GM12878 (cell line): Measurements from ENCODE around the gene ZFP3. TPM values are rescaled to one million over a fixed set of nuclear protein-coding genes. Genes with fewer than 3 reads are reported as not detected.
"Not testable (repeated sequence)": the region's sequence is repeated elsewhere in the genome, so short reads cannot be mapped to it uniquely, and the experiment has no call there.

Experiments
- ATAC-seq: fragments of 200-7000 bp; cut with Tn5 transposase; 3 replicates; pipeline ENCODE4 v1.9.1; 2020; ENCODE audit warnings: mild to moderate bottlenecking, moderate library complexity
- BruUV-seq: library from RNA; stranded (reverse); fragments of 400-500 nt; replicated peaks from 2 replicates; lab custom pipeline; 2021; lab: Mats Ljungman, UMichigan
- CTCF ChIA-PET: fragments of 300-600 bp; sonication (Branson Sonifier 250); formaldehyde crosslinking; extraction: SDS; loops from one replicate; lab custom pipeline; 2021; ENCODE audit warnings: inconsistent platforms; lab: Yijun Ruan, JAX
- POLR2A ChIA-PET: fragments of 350-600 bp; formaldehyde crosslinking; extraction: SDS; loops from one replicate; lab custom pipeline; 2021; ENCODE audit warnings: inconsistent platforms; lab: Charles Lee
- RAD21 ChIA-PET: fragments of 300-600 bp; sonication (Branson Sonifier 250); formaldehyde crosslinking; loops from one replicate; lab custom pipeline; 2023; ENCODE audit warnings: antibody characterized with exemption; ENCODE audit not compliant: unreplicated experiment; lab: Charles Lee
- SMC1A ChIA-PET: fragments of 300-600 bp; sonication (Branson Sonifier 250); formaldehyde crosslinking; loops from one replicate; lab custom pipeline; 2023; ENCODE audit not compliant: unreplicated experiment, uncharacterized antibody; lab: Charles Lee
- DNase-seq: peaks from one replicate; pipeline ENCODE4 v3.0.0-alpha.2; 2011; ENCODE audit warnings: low read depth, low spot score
- FAIRE-seq: peaks from 3 replicates; lab custom pipeline; 2011; peaks lifted over from hg19 to GRCh38; lab: Jason Lieb, UNC
- H2AFZ ChIP-seq: 2 replicates; pipeline ENCODE4 v1.6.0; 2011; ENCODE audit warnings: low read depth, low read length, control low read depth; ENCODE audit not compliant: control insufficient read depth
- H3K27ac ChIP-seq: 2 replicates; pipeline ENCODE4 v1.5.1; 2011; ENCODE audit warnings: control low read depth; ENCODE audit not compliant: control insufficient read depth, insufficient read depth
- H3K27me3 ChIP-seq, 2 experiments: replicated peaks in 1 of 2; 2 replicates each; pipeline versions ENCODE4 v1.6.0 to v1.6.1; 2011; ENCODE audit warnings: low read length in 1 of 2; ENCODE audit not compliant: control insufficient read depth in 2 of 2, insufficient read depth in 2 of 2
- H3K36me3 ChIP-seq, 2 experiments: 2 replicates each; pipeline ENCODE4 v1.5.1; 2011; ENCODE audit warnings: low read length in 1 of 2; ENCODE audit not compliant: control insufficient read depth in 2 of 2, insufficient read depth in 2 of 2
- H3K4me1 ChIP-seq: 2 replicates; pipeline ENCODE4 v1.6.1; 2011; ENCODE audit warnings: mild to moderate bottlenecking, low read length, moderate library complexity, mixed read lengths; ENCODE audit not compliant: control insufficient read depth, insufficient read depth
- H3K4me2 ChIP-seq: 2 replicates; pipeline ENCODE4 v1.6.0; 2011; ENCODE audit warnings: control low read depth; ENCODE audit not compliant: control insufficient read depth, insufficient read depth
- H3K4me3 ChIP-seq: fragments of 200-600 bp; sonication (generic); 2 replicates; pipeline ENCODE4 v1.5.1; 2016
- H3K79me2 ChIP-seq: 2 replicates; pipeline ENCODE4 v1.6.0; 2011; ENCODE audit warnings: low read length; ENCODE audit not compliant: control insufficient read depth, insufficient read depth
- H3K9ac ChIP-seq: 2 replicates; pipeline ENCODE4 v1.8.0; 2011; ENCODE audit warnings: low read length, control low read depth, mixed read lengths; ENCODE audit not compliant: control insufficient read depth, insufficient read depth
- H3K9me3 ChIP-seq: replicated peaks from 3 replicates; pipeline ENCODE4 v1.5.1; 2011; ENCODE audit warnings: mild to moderate bottlenecking, low read length; ENCODE audit not compliant: control insufficient read depth, insufficient read depth
- H4K20me1 ChIP-seq: 2 replicates; pipeline ENCODE4 v1.6.0; 2011; ENCODE audit not compliant: control insufficient read depth, insufficient read depth
- ASH2L ChIP-seq: fragments of 300-600, 200-600 bp; sonication (generic); IDR thresholded peaks from 2 replicates; pipeline ENCODE4 v1.6.1; 2017; ENCODE audit warnings: low read depth, mild to moderate bottlenecking, borderline replicate concordance
- ATF2 ChIP-seq: IDR thresholded peaks from 2 replicates; pipeline ENCODE4 v1.6.1; 2012; ENCODE audit warnings: low read length, inconsistent platforms
- CREM ChIP-seq: IDR thresholded peaks from 2 replicates; pipeline ENCODE4 v1.6.1; 2014; ENCODE audit warnings: antibody characterized with exemption, low read depth
- CUX1 ChIP-seq: IDR thresholded peaks from 2 replicates; pipeline ENCODE4 v1.6.1; 2012; ENCODE audit warnings: improper control_type of control experiment, low read depth, low read length; ENCODE audit not compliant: insufficient replicate concordance
- E2F8 ChIP-seq: fragments of 450-650 bp; IDR thresholded peaks from 2 replicates; pipeline ENCODE4 v1.6.1; 2018; ENCODE audit warnings: mild to moderate bottlenecking, low read depth, moderate library complexity; ENCODE audit not compliant: partially characterized antibody
- IKZF1 ChIP-seq: fragments of 450-650 bp; conservative IDR thresholded peaks from 2 replicates; pipeline ENCODE4 v1.6.1; 2017; ENCODE audit warnings: antibody characterized with exemption, mild to moderate bottlenecking
- PAX5 ChIP-seq: IDR thresholded peaks from 2 replicates; pipeline ENCODE4 v1.6.1; 2011; ENCODE audit warnings: low read depth, low read length, borderline replicate concordance
- ZSCAN29 ChIP-seq: fragments of 450-650 bp; IDR thresholded peaks from 2 replicates; pipeline ENCODE4 v1.6.1; 2017; ENCODE audit warnings: mild to moderate bottlenecking, moderate library complexity
- WGBS: methylation state at CpG from one replicate; pipeline ENCODE4 v1.1.6; 2016; ENCODE audit warnings: low lambda C conversion rate; ENCODE audit not compliant: insufficient replicate concordance, insufficient coverage; ENCODE audit errors: missing lambda C conversion rate; 5-methylcytosine and 5-hydroxymethylcytosine counted together
- in situ Hi-C: fragments of 300-500 bp; cut with MboI; formaldehyde crosslinking; loops from 9 replicates; pipeline ENCODE4 v1.14.3; 2018; ENCODE audit warnings: mixed read lengths
- intact Hi-C: fragments of 100-400 bp; cut with micrococcal nuclease; formaldehyde crosslinking; loops from one replicate; pipeline ENCODE4 v1.14.2; 2022; ENCODE audit not compliant: unreplicated experiment
- polyA plus RNA-seq, 11 experiments: library from polyadenylated mRNA; depleted of rRNA in 4 of 11; unstranded in 6 of 11; stranded (reverse) in 5 of 11; fragments of >200 nt; fragmentation: Nextera tagmentation in 4 of 11; fragmentation: Illumina TruSeq in 1 of 11; extraction: Ambion mirVana in 4 of 11; extraction: Trizol in 1 of 11; gene quantifications; 1 replicate in 1 of 11; 2 replicates in 10 of 11; pipeline versions ENCODE4 v1.2.1 to v1.2.3, GENCODE V29; 2011 to 2016; ENCODE audit warnings: inconsistent platforms in 2 of 11, missing spikeins in 2 of 11, low read depth in 1 of 11
- total RNA-seq, 4 experiments: library from RNA; depleted of rRNA in 3 of 4; stranded (reverse); fragments of >200 nt in 3 of 4; fragmentation: Illumina TruSeq in 1 of 4; extraction: Trizol in 1 of 4; gene quantifications; 2 replicates each; pipeline versions ENCODE4 v1.2.1 to v1.2.3, GENCODE V29; 2013 to 2021

Gene ZFP3
- total and polyA plus RNA-seq, 10 of the 15 experiments (the other 5 are each of a cell fraction or from before 2014, with no cell fraction given), result 0.37 to 4.1 (median 1.6) TPM

- no peak for TF ChIP-seq ASH2L
- no peak for TF ChIP-seq ATF2
- TF ChIP-seq CREM, result no peak
- TF ChIP-seq CUX1, result no peak
- TF ChIP-seq E2F8, result no peak
- no peak for TF ChIP-seq PAX5
- TF ChIP-seq ZSCAN29, result no peak
- TF ChIP-seq IKZF1, result no peak
- TF ChIP-seq, all 136 proteins: peak for 0
- ATAC-seq, result no peak
- in situ Hi-C loops (no loop called here), intact Hi-C loops (no loop called here)
- no peaks in the 10 kb centered on the region for H3K9me3 ChIP-seq
- no peak overlapping the region for H3K27ac ChIP-seq
- H2AFZ ChIP-seq, result no peak overlapping the region
- ChIA-PET SMC1A (no interaction called here), POLR2A (no interaction called here), RAD21 (no interaction called here), CTCF (no interaction called here)
- no peak for DNase-seq
- no peaks in the 10 kb centered on the region for H3K36me3 ChIP-seq
- no peak overlapping the region for H3K4me2 ChIP-seq
- no peaks in the 10 kb centered on the region for H3K4me1 ChIP-seq
- H4K20me1 ChIP-seq, result no peaks in the 10 kb centered on the region
- no peak overlapping the region for H3K9ac ChIP-seq
- BruUV-seq, result no TSS peak
- no peaks in the 10 kb centered on the region for H3K27me3 ChIP-seq
- 56% methylated on average over 4 of the region's 5 CpGs for WGBS
- no peaks in the 10 kb centered on the region for H3K79me2 ChIP-seq
- FAIRE-seq, result no peak
- no peak overlapping the region for H3K4me3 ChIP-seq
These were observed 61.1 kb downstream of the ZFP3 start for GRCh38 chr17:5139458-5139732.

- POLR2A ChIA-PET, BruUV-seq, intact Hi-C loops, H4K20me1 ChIP-seq, H2AFZ ChIP-seq, FAIRE-seq, DNase-seq, H3K27ac ChIP-seq, CTCF ChIA-PET, H3K4me3 ChIP-seq, H3K79me2 ChIP-seq, H3K9ac ChIP-seq, H3K9me3 ChIP-seq, H3K4me1 ChIP-seq, in situ Hi-C loops, ATAC-seq, RAD21 ChIA-PET, SMC1A ChIA-PET, H3K36me3 ChIP-seq, H3K4me2 ChIP-seq, H3K27me3 ChIP-seq: not testable (repeated sequence)
- 41% methylated on average over 6 of the region's 18 CpGs for WGBS
These were observed 64.6 kb downstream of the ZFP3 start for GRCh38 chr17:5142877-5143276.
